Measurements from ENCODE around the gene GPRIN2. TPM values are rescaled to one million over a fixed set of nuclear protein-coding genes. Genes with fewer than 3 reads are reported as not detected.
A peak's percentile ranks its signal among the peaks of the same experiment; 100 is the strongest.

GPRIN2 gene
- total RNA-seq, 2 experiments from 2014 or later = not detected

DNA sequence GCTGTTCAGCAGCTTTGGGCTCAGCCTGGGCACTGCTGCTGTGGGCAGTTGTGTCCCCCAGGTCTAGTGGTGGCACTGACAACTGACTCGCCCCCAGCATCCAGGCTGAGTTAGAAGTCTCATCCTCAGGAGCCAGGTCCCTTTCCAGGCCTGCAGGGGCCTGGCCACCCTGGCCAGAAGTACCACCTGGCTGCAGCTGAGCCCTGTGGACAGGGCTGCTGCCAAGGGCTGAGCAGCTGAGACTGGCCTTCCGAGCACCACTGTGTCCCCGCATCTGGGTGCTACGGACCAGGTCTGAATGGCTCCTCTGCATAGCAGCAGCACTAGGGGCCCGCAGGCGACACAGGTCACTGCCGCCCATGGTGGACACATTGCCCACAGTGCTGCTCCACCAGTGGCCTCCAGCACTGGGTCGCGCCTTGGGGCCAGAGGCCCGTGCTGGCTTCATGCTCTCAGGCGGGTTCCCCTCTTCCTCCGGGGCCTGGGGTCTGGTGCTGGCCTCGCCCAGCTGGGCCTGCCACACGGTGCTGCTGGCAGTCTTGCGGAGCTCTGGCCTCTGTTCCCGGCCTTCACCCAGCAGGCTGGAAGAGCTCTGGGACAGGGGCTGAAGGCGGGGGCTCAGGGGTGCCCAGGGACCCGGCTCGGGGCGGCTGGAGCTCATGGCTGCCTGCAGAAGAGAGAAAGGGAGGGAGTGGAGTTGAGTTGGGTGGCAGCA lies 6.2 kb downstream of the GPRIN2 start:
- DNase-seq = peak; percentile 6
- Mint-ChIP-seq H3K4me3 (no peak overlapping the region), H3K36me3 (ENCODE audit: low read depth) (no peaks in the 10 kb centered on the region), H3K9me3 (no peaks in the 10 kb centered on the region), H3K4me1 (no peaks in the 10 kb centered on the region), H3K27me3 (no peaks in the 10 kb centered on the region), H3K27ac (no peak overlapping the region)
- ChIA-PET POLR2A (no interaction called here), CTCF (no interaction called here)

DNA sequence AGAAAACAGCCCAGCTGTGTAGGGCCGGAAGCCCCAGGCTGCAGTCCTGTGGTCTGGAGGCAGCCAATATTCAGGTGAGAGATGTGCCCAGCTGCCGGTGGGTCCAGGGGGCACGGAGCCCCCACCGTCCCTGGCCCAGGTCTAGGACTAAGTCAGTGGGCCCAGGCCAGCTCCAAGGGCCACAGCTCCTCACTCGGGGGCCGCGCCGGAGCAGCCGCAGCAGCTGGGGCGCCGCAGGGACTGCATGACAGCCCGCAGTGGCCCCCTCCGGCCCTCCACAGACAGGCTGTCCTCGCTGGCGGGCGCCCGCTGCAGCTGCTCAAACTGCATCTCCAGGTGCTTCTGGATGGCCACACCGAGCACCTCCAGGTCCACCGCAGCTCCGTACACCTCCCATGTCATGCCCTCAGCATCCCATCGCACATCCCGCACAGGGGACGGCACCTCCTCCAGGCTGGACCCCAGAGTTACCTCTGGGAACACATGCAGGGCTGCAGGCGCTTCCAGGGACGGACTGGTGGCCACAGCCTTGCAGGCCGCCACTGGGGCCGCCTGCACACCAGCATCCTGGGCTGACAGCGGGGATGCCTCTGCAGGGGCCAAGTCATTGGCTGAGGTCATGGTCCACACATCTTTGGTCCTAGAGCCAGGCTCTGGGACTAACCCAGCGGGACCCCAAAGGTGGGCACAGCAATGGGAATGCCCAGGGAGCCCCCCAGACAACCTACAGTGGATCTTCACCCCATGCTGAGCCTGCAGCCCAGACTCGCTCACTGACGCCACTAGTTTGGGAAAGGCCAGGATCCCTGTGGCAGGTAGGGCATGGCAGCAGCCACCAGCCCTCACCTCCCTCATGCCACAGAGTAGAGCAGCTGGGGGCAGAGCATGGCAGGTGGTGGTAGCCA lies 7.0 kb downstream of the GPRIN2 start:
- Mint-ChIP-seq H3K27me3 (no peaks in the 10 kb centered on the region), H3K4me3 (no peak overlapping the region), H3K4me1 (no peaks in the 10 kb centered on the region), H3K9me3 (no peaks in the 10 kb centered on the region), H3K36me3 (ENCODE audit: low read depth) (no peaks in the 10 kb centered on the region), H3K27ac (no peak overlapping the region)
- ChIA-PET POLR2A (no interaction called here), CTCF (no interaction called here)
- peak; percentile 5 for DNase-seq

DNA sequence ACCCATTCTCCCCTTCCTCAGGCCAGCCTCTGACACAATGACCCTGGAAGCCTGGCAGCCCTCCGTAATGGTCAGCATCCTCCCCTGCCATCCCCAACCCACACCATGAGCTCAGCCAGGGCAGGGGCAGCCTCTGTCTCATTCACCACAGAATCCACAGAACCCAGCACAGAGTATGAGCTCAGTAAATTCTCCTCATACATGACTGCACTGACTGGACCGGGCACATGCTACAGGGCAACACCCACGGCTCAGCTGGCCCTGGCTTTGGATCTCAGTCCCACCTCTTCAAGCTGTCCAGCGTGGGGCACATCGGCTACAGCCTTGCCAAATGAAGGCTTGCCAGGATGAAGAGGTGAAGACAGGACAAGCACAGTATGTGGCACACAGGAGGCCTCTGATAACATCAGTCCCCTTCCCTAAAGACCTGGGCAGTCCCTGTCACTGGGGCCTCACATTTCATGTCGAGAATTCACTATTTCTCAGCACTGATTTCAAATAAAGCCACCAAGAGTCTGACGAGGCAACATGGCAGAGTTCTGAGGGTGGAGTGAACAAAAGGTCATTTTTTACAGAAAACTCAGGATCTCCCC lies 7.9 kb downstream of the GPRIN2 start:
- peak; percentile 5 for DNase-seq
- POLR2A ChIA-PET = no interaction called here
- CTCF ChIA-PET = no interaction called here
- Mint-ChIP-seq H3K4me1 (no peaks in the 10 kb centered on the region), H3K27ac (no peak overlapping the region), H3K36me3 (ENCODE audit: low read depth) (no peaks in the 10 kb centered on the region), H3K9me3 (no peaks in the 10 kb centered on the region), H3K27me3 (no peaks in the 10 kb centered on the region), H3K4me3 (no peak overlapping the region)

DNA sequence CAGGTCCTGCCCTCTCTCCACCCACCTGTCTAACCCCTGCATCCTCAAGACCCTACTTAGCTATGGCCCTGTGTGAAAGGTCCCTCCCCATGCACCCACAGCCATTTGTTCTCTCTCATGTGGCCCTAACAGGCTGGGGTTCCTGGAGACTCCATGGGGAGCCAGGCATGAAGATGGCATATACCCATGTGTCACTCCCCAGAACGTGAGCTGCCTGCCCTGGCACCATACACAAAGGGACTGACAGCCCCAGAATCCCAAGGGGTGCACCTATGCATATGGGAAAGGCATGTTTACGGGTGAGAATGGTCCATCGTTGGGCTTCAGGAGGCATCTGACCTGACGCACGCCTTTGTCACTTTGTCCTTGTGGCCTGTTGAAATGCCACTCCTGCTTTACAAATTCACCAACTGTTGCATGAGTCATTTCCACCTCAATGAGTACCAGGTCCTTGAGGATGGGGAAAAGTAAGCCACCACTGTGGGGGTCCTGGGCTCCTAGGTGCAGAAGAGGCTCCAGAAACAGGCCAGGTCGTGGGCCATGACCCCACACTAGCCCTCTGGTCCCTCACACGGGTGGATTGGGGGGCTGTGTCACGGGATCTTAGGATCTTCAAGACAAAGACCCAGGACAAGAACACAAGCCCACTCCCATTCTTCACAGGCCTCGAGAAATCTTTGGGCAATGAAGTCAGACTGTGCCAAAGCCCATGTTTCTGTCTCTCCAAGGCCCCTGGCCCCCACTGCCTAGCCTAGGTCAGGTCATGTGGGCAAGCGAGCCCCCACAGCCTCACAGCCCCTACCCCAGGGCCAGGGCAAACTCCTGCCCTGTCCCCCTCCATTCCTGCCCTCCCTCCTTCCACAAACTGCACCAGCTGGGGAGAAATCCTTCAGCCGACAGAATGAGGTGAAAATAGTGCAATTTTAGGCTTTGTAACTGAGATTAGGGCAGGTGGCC lies 8.6 kb downstream of the GPRIN2 start:
- no peaks in the 10 kb centered on the region for H3K4me1 Mint-ChIP-seq
- POLR2A ChIA-PET = no interaction called here
- peak; percentile 5 for DNase-seq
- CTCF ChIA-PET = no interaction called here
- no peak overlapping the region for H3K4me3 Mint-ChIP-seq
- no peak overlapping the region for H3K27ac Mint-ChIP-seq
- H3K9me3 Mint-ChIP-seq = no peaks in the 10 kb centered on the region
- peaks cover 4% of the 10 kb centered on the region for H3K27me3 Mint-ChIP-seq
- H3K36me3 Mint-ChIP-seq (ENCODE audit: low read depth) = no peaks in the 10 kb centered on the region

DNA sequence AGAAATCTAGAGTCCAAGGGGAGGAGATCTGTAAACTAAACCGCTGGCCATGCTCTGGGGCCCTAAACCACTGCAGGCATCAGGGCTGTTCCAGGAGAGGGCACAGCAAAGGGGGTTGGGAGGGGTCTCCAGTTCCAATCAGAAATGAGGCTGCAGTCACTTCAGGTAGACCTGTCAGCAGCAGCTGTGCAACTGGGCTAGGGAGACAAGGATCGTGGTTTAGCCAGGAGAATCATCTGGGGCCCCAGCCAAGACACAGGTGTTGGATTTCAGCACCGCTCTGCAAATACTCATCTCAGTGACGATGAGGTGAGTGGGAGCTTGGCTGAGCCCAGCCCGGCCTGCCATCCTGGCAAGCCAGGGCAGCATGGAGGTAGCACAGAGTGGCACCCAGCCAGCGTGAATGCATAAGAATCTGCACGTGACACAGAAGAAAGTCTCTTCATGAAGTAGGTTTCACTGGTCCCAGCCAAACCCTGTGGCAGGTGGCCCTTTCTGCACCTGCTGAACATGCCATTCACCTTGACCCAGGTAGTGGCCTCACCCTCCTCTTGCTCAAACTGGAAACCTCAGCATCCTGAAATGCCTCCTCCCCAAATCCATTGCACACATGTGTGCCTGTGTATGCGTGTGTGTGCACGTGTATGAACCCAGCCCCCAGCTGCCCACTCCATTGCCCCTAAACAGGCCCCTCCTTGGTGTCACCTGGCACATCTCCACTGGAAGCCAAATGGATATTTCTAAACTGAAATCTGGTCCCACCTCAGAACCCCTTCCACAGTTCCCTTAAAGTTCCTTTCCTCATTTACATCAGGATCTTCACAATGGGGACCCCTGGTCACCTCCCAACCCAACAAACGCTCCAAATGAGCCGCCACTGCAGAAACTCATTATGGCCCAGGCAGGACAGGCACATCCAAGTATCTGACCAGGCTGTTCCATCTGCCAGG lies 9.6 kb downstream of the GPRIN2 start:
- Mint-ChIP-seq H3K4me3 (no peak overlapping the region), H3K4me1 (no peaks in the 10 kb centered on the region), H3K27me3 (peaks cover 12% of the 10 kb centered on the region), H3K9me3 (no peaks in the 10 kb centered on the region), H3K36me3 (ENCODE audit: low read depth) (no peaks in the 10 kb centered on the region), H3K27ac (no peak overlapping the region)
- no peak for DNase-seq
- ChIA-PET CTCF (no interaction called here), POLR2A (no interaction called here)

DNA sequence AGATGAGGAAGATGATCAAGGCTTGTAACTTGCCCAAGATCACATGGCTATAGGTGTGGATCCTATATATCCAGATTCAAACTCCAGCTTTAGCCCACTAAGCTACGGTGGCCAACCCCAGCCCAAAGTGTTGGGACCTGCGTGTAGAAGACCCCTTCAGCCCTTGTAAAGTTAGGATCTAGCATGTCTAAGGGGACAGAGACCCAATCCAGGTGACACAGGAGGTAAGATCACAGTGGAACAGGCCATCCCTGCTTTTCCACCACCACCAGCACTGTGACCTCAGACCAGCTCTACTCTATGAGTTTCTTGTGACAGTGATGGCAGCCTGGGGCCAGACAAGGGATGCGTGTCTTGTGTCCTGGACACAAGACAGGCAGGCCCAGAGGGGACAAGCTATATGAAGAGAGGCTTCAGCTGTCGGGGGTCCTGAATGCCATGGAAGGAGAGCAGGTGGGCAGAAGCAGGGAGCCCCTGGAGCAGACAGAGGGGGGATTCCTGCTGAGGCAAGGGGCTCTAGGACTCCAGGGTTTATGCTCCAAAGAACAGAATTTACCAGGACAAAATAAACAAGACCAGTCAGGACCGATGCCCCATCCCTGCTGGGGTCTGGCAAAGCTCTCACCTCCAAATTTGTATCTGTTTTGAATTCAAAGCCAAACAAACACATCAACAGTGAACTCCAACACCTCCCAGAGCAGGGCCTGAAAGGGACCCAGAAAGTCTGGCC lies 10.4 kb downstream of the GPRIN2 start:
- Mint-ChIP-seq H3K27ac (no peak overlapping the region), H3K36me3 (ENCODE audit: low read depth) (no peaks in the 10 kb centered on the region), H3K4me3 (no peak overlapping the region), H3K27me3 (peaks cover 13% of the 10 kb centered on the region), H3K4me1 (no peaks in the 10 kb centered on the region), H3K9me3 (no peaks in the 10 kb centered on the region)
- CTCF ChIA-PET = no interaction called here
- DNase-seq = no peak
- POLR2A ChIA-PET = no interaction called here

DNA sequence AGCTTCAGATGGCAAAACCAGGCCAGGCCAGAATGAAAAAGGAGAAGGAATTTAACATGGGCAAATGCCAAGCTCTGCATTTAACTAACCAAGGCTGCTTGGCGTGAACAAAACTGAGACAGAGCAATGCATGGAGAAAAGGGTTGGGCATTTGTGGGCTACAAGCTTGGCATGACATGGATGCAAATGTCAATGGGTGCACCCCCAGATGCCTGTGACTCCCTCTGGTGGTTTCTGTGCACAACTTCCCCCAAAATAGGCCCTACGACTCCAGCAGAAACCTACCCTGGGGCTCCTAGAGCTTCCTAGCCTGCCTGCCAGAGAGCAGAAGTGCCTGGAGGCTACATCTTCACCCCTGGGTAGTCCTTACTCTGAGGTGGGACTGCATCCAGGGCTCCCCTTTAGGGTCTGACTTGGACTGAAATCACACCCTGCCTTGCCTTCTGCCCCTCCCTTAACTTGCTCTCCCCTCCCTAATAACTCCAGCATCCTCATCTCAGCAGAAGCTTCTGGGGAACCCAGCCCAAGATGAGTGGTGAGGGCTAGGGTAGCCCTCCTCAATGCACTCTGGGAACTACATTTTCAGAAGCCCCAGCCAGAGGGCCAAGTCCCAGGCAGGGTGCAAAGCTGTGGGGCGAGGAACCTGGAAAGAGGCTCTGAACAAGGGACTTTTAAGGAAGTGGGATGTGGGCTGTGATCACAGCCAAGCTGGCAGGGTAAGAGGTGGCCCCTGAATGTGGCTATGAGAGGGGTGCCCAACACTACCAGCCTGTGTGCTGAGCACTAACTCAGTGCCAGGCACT lies 11.3 kb downstream of the GPRIN2 start:
- H3K4me3 Mint-ChIP-seq = no peak overlapping the region
- DNase-seq = no peak
- H3K27me3 Mint-ChIP-seq = peaks cover 20% of the 10 kb centered on the region
- no peak overlapping the region for H3K27ac Mint-ChIP-seq
- ChIA-PET POLR2A (no interaction called here), CTCF (interaction anchor here (0.9 to 1.0 kb wide), 2 partner anchors 13 to 16 kb away, joined by 3 read pairs; no protein-coding TSS in a partner anchor)
- no peaks in the 10 kb centered on the region for H3K36me3 Mint-ChIP-seq (ENCODE audit: low read depth)
- H3K9me3 Mint-ChIP-seq = no peaks in the 10 kb centered on the region
- H3K4me1 Mint-ChIP-seq = no peaks in the 10 kb centered on the region

DNA sequence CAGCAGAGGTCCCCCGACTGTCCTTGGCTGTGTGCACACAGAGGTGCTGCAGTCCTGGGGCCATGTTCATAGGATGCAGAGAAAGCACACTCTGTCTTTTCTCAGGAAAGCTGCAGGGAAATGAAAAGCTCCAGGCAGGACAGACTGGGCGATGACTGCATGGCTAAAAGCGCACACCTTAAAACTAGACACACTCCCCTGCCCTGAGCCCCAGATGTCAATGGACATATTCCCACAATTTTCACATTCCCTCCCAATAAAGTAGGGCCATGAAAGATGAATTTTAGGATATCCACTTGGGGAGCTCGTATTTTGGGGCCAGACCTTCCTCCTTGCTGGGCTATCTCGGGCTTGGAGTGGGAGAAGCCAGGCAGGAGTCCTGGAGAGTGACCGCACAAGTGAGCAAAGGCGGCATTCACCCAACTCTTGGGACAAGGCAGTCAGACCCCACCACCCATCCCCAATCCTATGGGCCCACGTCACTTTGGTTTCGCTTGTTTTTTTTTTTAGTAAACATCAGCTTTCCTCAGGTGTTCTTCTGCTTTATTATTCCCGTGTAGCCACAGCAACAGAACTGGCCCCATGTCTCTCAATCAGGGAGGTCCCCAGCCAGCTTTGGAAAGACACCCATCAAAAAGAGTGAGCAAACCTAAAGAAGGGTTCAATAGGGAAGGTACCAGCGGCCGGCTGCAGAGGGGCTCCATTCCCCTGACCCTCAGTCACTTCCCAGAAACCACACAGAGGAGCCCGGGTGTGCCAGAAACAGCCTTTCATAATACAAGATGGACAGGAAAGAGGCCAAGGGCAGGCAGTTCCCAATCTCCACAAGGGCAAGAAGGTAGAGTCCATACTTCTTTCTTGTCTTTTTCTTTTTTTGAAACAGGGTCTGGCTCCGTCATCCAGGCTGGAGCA lies 12.7 kb downstream of the GPRIN2 start:
- no peak overlapping the region for H3K27ac Mint-ChIP-seq
- no peaks in the 10 kb centered on the region for H3K4me1 Mint-ChIP-seq
- POLR2A ChIA-PET = no interaction called here
- no peak for DNase-seq
- CTCF ChIA-PET = no interaction called here
- no peak overlapping the region for H3K4me3 Mint-ChIP-seq
- H3K27me3 Mint-ChIP-seq = peaks cover 29% of the 10 kb centered on the region
- no peaks in the 10 kb centered on the region for H3K36me3 Mint-ChIP-seq (ENCODE audit: low read depth)
- no peaks in the 10 kb centered on the region for H3K9me3 Mint-ChIP-seq

DNA sequence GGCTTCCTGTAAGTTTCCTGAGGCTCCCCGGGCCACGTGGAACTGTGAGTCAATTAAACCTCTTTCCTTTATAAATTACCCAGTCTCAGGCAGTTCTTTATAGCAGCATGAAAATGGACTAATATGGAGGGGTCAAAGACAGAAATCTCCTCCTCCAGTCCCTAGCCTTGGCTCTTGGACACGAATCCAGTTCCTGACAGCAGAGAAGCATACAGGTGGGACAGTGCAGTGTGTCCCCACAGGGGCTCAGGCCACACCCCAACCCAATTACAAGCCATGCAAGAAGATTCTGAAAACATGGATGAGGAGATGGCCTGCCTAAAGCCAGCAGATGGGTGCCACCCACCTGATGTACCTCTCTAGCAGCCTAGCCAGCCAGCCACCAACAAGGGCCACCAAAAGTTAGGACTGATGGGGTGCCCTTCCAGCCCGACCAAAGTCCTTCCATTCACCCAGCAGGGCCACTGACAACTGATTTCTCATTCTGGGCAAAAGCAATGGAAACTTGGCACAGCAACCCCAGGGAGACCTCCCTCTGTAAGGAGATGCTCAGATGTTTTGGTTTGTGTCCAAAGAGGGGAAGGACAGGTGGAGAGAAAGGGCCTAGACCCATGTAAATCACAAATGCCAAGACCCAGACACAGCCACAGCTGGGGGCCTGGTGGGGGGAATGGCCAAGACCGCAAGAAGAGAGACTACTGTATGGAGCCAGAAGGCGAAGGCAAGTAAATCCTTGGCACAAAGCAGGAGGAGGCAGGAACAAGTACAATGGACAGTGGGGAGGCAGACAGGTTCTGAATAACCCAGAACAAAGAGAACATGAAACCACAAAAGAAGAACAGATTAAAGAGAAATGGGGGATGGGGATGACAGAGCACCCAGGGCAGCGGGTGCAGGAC lies 13.6 kb downstream of the GPRIN2 start:
- POLR2A ChIA-PET = no interaction called here
- H3K36me3 Mint-ChIP-seq (ENCODE audit: low read depth) = no peaks in the 10 kb centered on the region
- H3K4me1 Mint-ChIP-seq = no peaks in the 10 kb centered on the region
- peaks cover 35% of the 10 kb centered on the region for H3K27me3 Mint-ChIP-seq
- no peak overlapping the region for H3K4me3 Mint-ChIP-seq
- no peak overlapping the region for H3K27ac Mint-ChIP-seq
- H3K9me3 Mint-ChIP-seq = no peaks in the 10 kb centered on the region
- CTCF ChIA-PET = no interaction called here
- DNase-seq = no peak

Measured in activated CD4-positive, alpha-beta T cell treated with anti-CD3 and anti-CD28 coated beads, Interleukin-2, amount 10 ng/mL, durations not matched to agents 7 days and 5 days (primary cell).